VCaP (cell line): ENCODE measurements around the gene CHI3L2.

Source experiments
- H3K27ac ChIP-seq: fragments of 450-650 bp; 2 replicates; pipeline ENCODE4 v1.5.1; 2017
- TF ChIP-seq, protein P1 (sequence below): fragments of 450-650 bp; conservative IDR thresholded peaks from 2 replicates; pipeline ENCODE4 v1.5.1; 2017; ENCODE audit warnings: mild to moderate bottlenecking, moderate library complexity

The CHI3L2 gene

DNA sequence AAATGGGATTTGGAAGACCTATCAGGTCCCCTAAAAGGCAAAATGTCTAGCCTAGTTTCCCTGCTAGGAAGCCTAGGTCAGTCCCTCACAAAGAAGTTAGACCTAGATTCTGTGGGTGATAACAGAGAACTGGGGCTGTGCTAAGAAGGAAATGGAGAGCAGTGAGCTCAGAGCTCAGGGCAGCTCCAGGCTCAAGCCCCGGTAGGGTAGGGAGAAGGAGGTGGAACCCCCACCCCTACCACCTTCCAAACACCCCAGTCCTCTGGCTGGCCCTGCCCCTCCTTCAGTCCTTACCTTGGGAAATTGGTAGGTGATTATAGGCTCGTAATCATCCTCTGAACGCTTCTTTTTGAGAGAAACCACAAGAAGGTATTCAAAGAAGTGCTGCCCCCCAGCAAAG lies 28.2 kb upstream of the CHI3L2 start:
- TF ChIP-seq, protein P1, sequence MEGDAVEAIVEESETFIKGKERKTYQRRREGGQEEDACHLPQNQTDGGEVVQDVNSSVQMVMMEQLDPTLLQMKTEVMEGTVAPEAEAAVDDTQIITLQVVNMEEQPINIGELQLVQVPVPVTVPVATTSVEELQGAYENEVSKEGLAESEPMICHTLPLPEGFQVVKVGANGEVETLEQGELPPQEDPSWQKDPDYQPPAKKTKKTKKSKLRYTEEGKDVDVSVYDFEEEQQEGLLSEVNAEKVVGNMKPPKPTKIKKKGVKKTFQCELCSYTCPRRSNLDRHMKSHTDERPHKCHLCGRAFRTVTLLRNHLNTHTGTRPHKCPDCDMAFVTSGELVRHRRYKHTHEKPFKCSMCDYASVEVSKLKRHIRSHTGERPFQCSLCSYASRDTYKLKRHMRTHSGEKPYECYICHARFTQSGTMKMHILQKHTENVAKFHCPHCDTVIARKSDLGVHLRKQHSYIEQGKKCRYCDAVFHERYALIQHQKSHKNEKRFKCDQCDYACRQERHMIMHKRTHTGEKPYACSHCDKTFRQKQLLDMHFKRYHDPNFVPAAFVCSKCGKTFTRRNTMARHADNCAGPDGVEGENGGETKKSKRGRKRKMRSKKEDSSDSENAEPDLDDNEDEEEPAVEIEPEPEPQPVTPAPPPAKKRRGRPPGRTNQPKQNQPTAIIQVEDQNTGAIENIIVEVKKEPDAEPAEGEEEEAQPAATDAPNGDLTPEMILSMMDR, result no peak
- no peak overlapping the region for H3K27ac ChIP-seq

DNA sequence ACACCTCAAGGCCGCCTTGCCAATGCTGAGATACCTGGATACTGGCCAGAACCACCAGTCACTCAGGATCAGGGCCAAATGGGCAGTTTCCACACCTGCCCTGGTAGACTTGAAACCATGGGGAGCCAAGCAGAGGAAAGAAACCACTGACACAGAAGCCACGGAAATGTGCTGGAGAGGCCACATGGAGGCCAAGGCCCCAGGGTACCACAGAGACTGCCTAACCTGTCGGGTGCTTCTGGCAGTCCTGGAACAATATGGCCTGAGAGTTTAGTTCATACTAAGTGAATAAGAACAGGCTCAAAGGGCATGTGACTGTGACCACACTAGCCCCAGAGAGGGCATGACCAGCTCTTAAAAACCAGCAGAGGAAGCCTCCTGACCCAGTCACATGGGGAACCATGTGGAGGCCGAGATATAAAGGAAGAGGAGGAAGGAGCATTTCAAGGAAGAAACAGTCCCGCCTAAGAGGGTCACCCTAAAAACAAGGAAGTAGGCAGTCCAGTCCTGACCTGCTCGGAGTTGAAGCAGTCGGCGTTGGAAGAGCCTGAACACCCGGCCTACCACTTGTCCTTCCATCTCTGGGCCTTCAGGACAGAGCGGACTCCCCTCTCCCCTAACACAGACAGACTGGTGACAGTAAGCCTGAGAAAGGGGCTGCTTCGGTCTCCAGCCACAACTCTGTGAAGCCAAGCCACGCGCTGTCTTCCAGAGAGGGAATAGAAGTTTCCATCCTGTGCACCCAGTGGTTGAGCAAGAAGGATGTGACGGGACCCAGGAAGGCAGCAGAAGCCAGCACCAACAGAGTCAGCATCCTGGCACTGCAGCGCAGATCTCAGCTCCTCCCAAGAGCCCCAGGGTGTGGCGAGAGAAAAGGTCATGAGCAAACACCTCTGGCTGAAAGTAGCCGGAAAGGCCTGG lies 27.4 kb upstream of the CHI3L2 start, which contains the start of gene DENND2D:
DENND2D (minus strand) TSS at position 766 of the 921 bp plus-strand sequence; CDS start at position 579, 187 bp downstream.
- TF ChIP-seq, protein P1, result no peak
- no peak within 1 kb of the TSS for H3K27ac ChIP-seq

DNA sequence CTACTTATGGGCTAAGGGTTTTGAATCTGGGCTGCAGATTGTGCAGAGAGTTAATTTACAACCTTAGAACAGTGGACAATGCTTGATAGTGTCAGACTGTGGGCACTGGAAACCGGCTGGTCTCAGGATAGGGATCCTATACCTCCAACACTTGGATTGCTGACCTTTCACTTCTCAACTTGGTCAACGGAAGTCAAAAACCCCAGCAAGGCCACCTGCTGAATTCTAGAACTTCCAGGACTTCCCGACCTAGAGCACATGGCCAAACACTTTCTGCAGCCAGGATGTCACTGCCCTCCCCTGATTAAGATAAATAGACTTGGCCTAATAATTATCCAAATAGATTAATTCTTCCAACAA lies 26.7 kb upstream of the CHI3L2 start:
- no peak overlapping the region for H3K27ac ChIP-seq
- TF ChIP-seq, protein P1, result no peak

DNA sequence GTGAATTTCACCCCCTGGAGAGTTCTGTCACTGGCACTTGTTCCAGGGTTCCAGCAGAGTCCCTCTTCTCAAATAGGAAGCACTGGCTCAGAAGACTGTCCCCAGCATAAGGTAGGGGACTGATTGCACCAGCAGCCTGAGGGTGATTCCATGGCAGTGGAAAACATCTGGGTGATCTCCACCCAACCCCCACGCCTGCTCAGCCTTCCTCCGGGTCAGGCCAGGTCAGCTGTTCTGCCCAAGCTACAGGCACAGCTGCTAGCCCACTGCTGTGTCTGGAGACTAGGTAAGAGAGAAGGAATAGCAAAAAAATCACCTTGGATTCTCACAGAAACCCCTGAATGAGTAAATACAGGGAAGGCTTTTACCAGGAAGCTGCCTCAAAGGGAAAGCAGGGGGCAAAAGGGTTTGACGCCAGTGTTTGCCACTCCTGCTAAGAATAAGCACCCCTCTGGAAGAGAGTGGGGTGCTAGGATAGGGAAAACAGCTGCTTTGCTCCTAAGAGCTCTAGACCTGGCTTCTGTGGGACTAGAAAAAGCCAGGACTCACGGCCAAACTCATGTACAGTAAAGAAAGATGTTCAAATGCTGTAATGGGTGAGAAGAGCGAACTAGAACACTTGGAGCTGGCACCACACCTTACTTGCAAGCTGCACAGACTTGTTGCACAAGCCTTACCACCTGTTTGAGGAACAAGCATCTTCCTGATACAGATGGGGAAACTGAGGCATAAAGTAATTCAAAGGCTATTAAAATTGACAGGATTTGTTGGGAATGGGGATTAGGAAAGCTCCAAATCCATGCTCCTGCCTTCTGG lies 26.0 kb upstream of the CHI3L2 start:
- TF ChIP-seq, protein P1, result no peak
- H3K27ac ChIP-seq, result no peak overlapping the region

DNA sequence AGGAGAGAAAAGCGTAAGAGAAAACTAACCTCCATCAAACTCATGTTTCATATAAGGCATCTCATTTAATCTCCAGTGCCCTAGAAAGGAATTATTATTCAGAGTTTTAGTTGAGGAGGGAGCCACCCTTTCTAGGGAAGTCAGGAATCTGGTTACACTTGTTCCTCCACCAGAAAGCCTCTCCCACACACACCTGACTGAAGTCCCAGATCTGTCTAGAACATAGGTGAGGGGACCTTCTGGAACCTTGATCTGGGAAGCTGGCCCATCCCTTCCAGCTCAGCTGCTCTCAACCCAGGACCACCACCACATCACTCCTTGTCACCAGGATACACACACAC lies 25.2 kb upstream of the CHI3L2 start:
- H3K27ac ChIP-seq, result no peak overlapping the region
- TF ChIP-seq, protein P1, result no peak

DNA sequence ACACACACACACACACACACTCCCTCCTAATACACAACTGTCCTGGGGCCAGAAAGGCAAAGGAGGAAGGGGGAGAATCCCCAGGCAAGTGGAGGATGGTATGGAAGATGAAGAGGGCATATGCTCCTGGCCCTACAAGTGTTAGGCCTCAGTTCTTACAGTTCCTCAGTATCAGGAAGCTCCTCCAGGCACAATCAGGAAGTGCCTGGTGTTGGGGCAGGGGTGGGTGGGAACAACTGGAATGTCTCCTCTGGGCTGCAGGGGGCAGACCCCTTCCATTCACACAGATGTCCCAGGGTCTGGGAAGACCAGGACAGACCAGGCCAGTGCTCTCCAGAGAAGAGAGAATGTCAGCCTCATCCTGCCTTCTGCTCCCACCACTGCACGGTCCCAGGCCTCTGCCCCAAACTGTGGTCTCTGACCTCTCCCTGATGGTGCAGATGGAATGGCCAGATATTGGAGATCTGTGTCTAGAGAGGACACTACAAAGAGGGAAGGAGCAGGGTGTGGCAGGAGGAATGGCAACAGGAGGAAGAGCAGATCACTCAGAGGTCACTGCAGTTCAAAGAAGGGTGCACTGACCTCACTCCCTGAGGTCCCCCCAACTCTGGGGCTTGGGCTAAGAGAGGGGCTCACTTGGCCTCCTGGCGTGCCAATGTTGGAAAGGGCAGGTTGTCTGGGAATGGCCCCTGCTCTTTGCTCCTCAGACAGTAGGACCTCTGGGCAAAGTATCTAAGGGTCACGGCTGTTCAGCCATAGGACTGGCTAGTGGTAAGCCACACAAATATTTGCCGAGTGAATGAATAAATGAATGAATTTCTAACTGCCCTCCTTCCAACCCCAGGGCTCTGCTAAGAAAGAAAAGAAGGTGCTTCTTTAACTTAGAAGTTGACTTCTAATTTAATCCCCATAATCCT lies 24.5 kb upstream of the CHI3L2 start:
- peak overlapping the region; percentile 79; the same call in 1 of the 2 replicates for H3K27ac ChIP-seq
- TF ChIP-seq, protein P1, result no peak
